Mesenchymal stem cell (in vitro differentiated cells and primary cell): ENCODE data around the gene XIST.

Experiments
- DNase-seq: peaks from one replicate; pipeline ENCODE4 v3.0.0-alpha.2; 2013
- H2AFZ ChIP-seq: one replicate; pipeline ENCODE4 v1.6.1; 2013; ENCODE audit warnings: low read depth, mild to moderate bottlenecking, control low read depth, inconsistent platforms, low read length, moderate library complexity
- H2AK5ac ChIP-seq: 2 replicates; pipeline ENCODE4 v1.6.1; 2013; ENCODE audit warnings: low read length, moderate library complexity, mild to moderate bottlenecking, inconsistent platforms; ENCODE audit not compliant: severe bottlenecking
- H2BK120ac ChIP-seq: one replicate; pipeline ENCODE4 v1.6.1; 2013; ENCODE audit warnings: low read depth, mild to moderate bottlenecking, inconsistent platforms, low read length, moderate library complexity
- H2BK12ac ChIP-seq, 2 experiments: one replicate each; pipeline ENCODE4 v1.6.1; 2013; ENCODE audit warnings: inconsistent platforms in 2 of 2, low read length in 2 of 2, mild to moderate bottlenecking in 2 of 2, moderate library complexity in 2 of 2, control low read depth in 1 of 2
- H2BK15ac ChIP-seq: one replicate; pipeline ENCODE4 v1.6.1; 2013; ENCODE audit warnings: mild to moderate bottlenecking, low read depth, inconsistent platforms; ENCODE audit not compliant: poor library complexity, severe bottlenecking
- H2BK5ac ChIP-seq: 2 replicates; pipeline ENCODE4 v1.6.1; 2013; ENCODE audit warnings: low read depth, mild to moderate bottlenecking, low read length, control low read depth, inconsistent platforms; ENCODE audit not compliant: poor library complexity, severe bottlenecking
- H3K14ac ChIP-seq, 2 experiments: one replicate each; pipeline ENCODE4 v1.6.1; 2013; ENCODE audit warnings: inconsistent platforms in 2 of 2, low read length in 2 of 2, control low read depth in 1 of 2, mild to moderate bottlenecking in 1 of 2, moderate library complexity in 1 of 2
- H3K18ac ChIP-seq, 2 experiments: one replicate each; pipeline ENCODE4 v1.6.1; 2013; ENCODE audit warnings: inconsistent platforms in 2 of 2, low read length in 2 of 2, control low read depth in 1 of 2, low read depth in 1 of 2, mild to moderate bottlenecking in 1 of 2
- H3K23ac ChIP-seq, 2 experiments: one replicate each; pipeline ENCODE4 v1.6.1; 2013; ENCODE audit warnings: inconsistent platforms in 2 of 2, low read length in 2 of 2, mild to moderate bottlenecking in 2 of 2, moderate library complexity in 2 of 2, control low read depth in 1 of 2
- H3K27ac ChIP-seq: 2 replicates; pipeline ENCODE4 v1.5.1; 2013; ENCODE audit warnings: mild to moderate bottlenecking, moderate library complexity, low read length, control low read depth, inconsistent platforms; ENCODE audit not compliant: poor library complexity, severe bottlenecking
- H3K27me3 ChIP-seq, 2 experiments: 2 replicates each; pipeline versions ENCODE4 v1.6.1 to v1.7.0; 2013; ENCODE audit warnings: low read length in 2 of 2, mild to moderate bottlenecking in 2 of 2, moderate library complexity in 2 of 2, control low read depth in 1 of 2, inconsistent platforms in 1 of 2; ENCODE audit not compliant: control insufficient read depth in 1 of 2, insufficient read depth in 1 of 2
- H3K36me3 ChIP-seq, 2 experiments: 2 replicates each; pipeline versions ENCODE4 v1.6.1 to v1.7.0; 2013; ENCODE audit warnings: low read length in 2 of 2, control low read depth in 1 of 2, inconsistent platforms in 1 of 2, low read depth in 1 of 2, mild to moderate bottlenecking in 1 of 2; ENCODE audit not compliant: insufficient read depth in 2 of 2, control insufficient read depth in 1 of 2
- H3K4ac ChIP-seq, 2 experiments: one replicate each; pipeline ENCODE4 v1.6.1; 2013; ENCODE audit warnings: inconsistent platforms in 2 of 2, low read length in 2 of 2, mild to moderate bottlenecking in 2 of 2, moderate library complexity in 2 of 2, control low read depth in 1 of 2, low read depth in 1 of 2
- H3K4me1 ChIP-seq: 2 replicates; pipeline ENCODE4 v1.6.1; 2013; ENCODE audit warnings: low read depth, low read length, control low read depth; ENCODE audit not compliant: control insufficient read depth, insufficient read depth
- H3K4me2 ChIP-seq: 2 replicates; pipeline ENCODE4 v1.6.1; 2013; ENCODE audit warnings: low read length, mild to moderate bottlenecking, inconsistent platforms; ENCODE audit not compliant: poor library complexity, severe bottlenecking
- H3K4me3 ChIP-seq, 2 experiments: 2 replicates each; pipeline versions ENCODE4 v1.5.1 to v1.7.0; 2013; ENCODE audit warnings: low read length in 2 of 2, mild to moderate bottlenecking in 2 of 2, control low read depth in 1 of 2, low read depth in 1 of 2; ENCODE audit not compliant: insufficient read depth in 1 of 2
- H3K79me1 ChIP-seq: replicated peaks from 2 replicates; pipeline ENCODE4 v1.6.1; 2013; ENCODE audit warnings: mild to moderate bottlenecking, control low read depth, low read length, inconsistent platforms; ENCODE audit not compliant: poor library complexity, severe bottlenecking
- H3K9ac ChIP-seq: 2 replicates; pipeline ENCODE4 v1.7.0; 2013; ENCODE audit warnings: mild to moderate bottlenecking, low read length, moderate library complexity
- H3K9me3 ChIP-seq: 2 replicates; pipeline ENCODE4 v1.7.0; 2013; ENCODE audit warnings: mild to moderate bottlenecking, low read length; ENCODE audit not compliant: control insufficient read depth
- H4K8ac ChIP-seq: one replicate; pipeline ENCODE4 v1.6.1; 2013; ENCODE audit warnings: inconsistent platforms, mild to moderate bottlenecking, low read length, moderate library complexity
- H4K91ac ChIP-seq: one replicate; pipeline ENCODE4 v1.6.1; 2013; ENCODE audit warnings: mild to moderate bottlenecking, low read length, inconsistent platforms
- WGBS: methylation state at CpG from one replicate; pipeline ENCODE4 v1.1.7; 2013; ENCODE audit warnings: mixed read lengths; 5-methylcytosine and 5-hydroxymethylcytosine counted together

Gene XIST

GRCh38 chrX:73849073-73849472, 3.4 kb downstream of the XIST start:
- no peak for DNase-seq
- Histone ChIP-seq H2AFZ (no peak overlapping the region), H3K36me3 (peaks cover 0 to 18% of the 10 kb centered on the region in 2 experiments), H3K27me3 (peaks cover 0 to 4% of the 10 kb centered on the region in 2 experiments), H3K14ac (no peak overlapping the region), H3K4me3 (peak overlapping the region in 1 of 2 experiments; percentile 58), H2BK120ac (no peak overlapping the region), H3K4me2 (no peak overlapping the region), H3K79me1 (no peaks in the 10 kb centered on the region), H4K8ac (no peak overlapping the region), H3K4me1 (no peaks in the 10 kb centered on the region), H3K9me3 (no peaks in the 10 kb centered on the region), H2BK5ac (no peak overlapping the region), H4K91ac (no peak overlapping the region), H3K18ac (no peak overlapping the region), H2BK15ac (no peak overlapping the region), H3K4ac (no peak overlapping the region), H2BK12ac (no peak overlapping the region), H3K9ac (peak overlapping the region; percentile 24), H3K27ac (no peak overlapping the region), H2AK5ac (no peak overlapping the region), H3K23ac (no peak overlapping the region)
- WGBS = 91% methylated on average over 3 of the region's 5 CpGs

GRCh38 chrX:73847991-73848390, 4.5 kb downstream of the XIST start:
- DNase-seq = no peak
- Histone ChIP-seq H3K79me1 (no peaks in the 10 kb centered on the region), H3K4me1 (no peaks in the 10 kb centered on the region), H2BK5ac (no peak overlapping the region), H4K8ac (no peak overlapping the region), H3K4me2 (no peak overlapping the region), H2BK120ac (no peak overlapping the region), H3K4ac (no peak overlapping the region), H3K9ac (no peak overlapping the region), H3K27ac (no peak overlapping the region), H3K23ac (no peak overlapping the region), H2BK15ac (no peak overlapping the region), H3K27me3 (peaks cover 0 to 4% of the 10 kb centered on the region in 2 experiments), H4K91ac (no peak overlapping the region), H2AFZ (no peak overlapping the region), H2BK12ac (no peak overlapping the region), H2AK5ac (no peak overlapping the region), H3K18ac (no peak overlapping the region), H3K14ac (no peak overlapping the region), H3K4me3 (peak overlapping the region in 1 of 2 experiments; percentile 58), H3K36me3 (peaks cover 0 to 19% of the 10 kb centered on the region in 2 experiments), H3K9me3 (no peaks in the 10 kb centered on the region)
- 100% methylated on average over 1 of the region's 1 CpG for WGBS

- Histone ChIP-seq H3K9me3 (no peaks in the 10 kb centered on the region), H3K36me3 (peaks cover 0 to 25% of the 10 kb centered on the region in 2 experiments), H3K4me2 (no peak overlapping the region), H2AK5ac (no peak overlapping the region), H2BK120ac (no peak overlapping the region), H3K27ac (no peak overlapping the region), H3K23ac (no peak overlapping the region), H3K14ac (no peak overlapping the region), H3K4me3 (no peak overlapping the region), H4K91ac (no peak overlapping the region), H2AFZ (no peak overlapping the region), H4K8ac (no peak overlapping the region), H3K4ac (no peak overlapping the region), H2BK12ac (no peak overlapping the region), H3K4me1 (no peaks in the 10 kb centered on the region), H2BK15ac (no peak overlapping the region), H3K9ac (no peak overlapping the region), H3K79me1 (no peaks in the 10 kb centered on the region), H2BK5ac (no peak overlapping the region), H3K27me3 (peaks cover 0 to 4% of the 10 kb centered on the region in 2 experiments), H3K18ac (no peak overlapping the region)
- 93% methylated on average over 1 of the region's 2 CpGs for WGBS
- no peak for DNase-seq
Measured at GRCh38 chrX:73847100-73847499, 5.4 kb downstream of the XIST start.

GRCh38 chrX:73842541-73843234, 9.8 kb downstream of the XIST start:
- H2BK15ac ChIP-seq = no peak overlapping the region
- no peak overlapping the region for H3K4ac ChIP-seq
- no peak overlapping the region for H2AFZ ChIP-seq
- H3K27me3 ChIP-seq = no peaks in the 10 kb centered on the region
- no peak overlapping the region for H2BK120ac ChIP-seq
- H3K18ac ChIP-seq = no peak overlapping the region
- WGBS = 75% methylated on average over 2 of the region's 4 CpGs
- H3K4me2 ChIP-seq = no peak overlapping the region
- H3K9ac ChIP-seq = no peak overlapping the region
- H3K27ac ChIP-seq = no peak overlapping the region
- H3K14ac ChIP-seq = no peak overlapping the region
- peaks cover 0 to 37% of the 10 kb centered on the region in 2 experiments for H3K36me3 ChIP-seq
- no peak overlapping the region for H4K8ac ChIP-seq
- H2AK5ac ChIP-seq = no peak overlapping the region
- no peak overlapping the region for H2BK5ac ChIP-seq
- H3K4me1 ChIP-seq = no peaks in the 10 kb centered on the region
- H3K79me1 ChIP-seq = no peaks in the 10 kb centered on the region
- H3K23ac ChIP-seq = no peak overlapping the region
- no peak overlapping the region for H3K4me3 ChIP-seq
- H4K91ac ChIP-seq = no peak overlapping the region
- H3K9me3 ChIP-seq = no peaks in the 10 kb centered on the region
- no peak for DNase-seq
- no peak overlapping the region for H2BK12ac ChIP-seq
